Colonic mucosa (tissue), 4 donors: ENCODE measurements around the gene DTNBP1. TPM values are rescaled to one million over a fixed set of nuclear protein-coding genes. Genes with fewer than 3 reads are reported as not detected.

ENCODE experiments used
- DNase-seq: peaks from one replicate; pipeline ENCODE4 v3.0.0-alpha.2; 2020
- H3K27ac ChIP-seq: fragments of 200-600 bp; one replicate; pipeline ENCODE4 v1.8.0; 2021
- H3K27me3 ChIP-seq: fragments of 200-600 bp; one replicate; pipeline ENCODE4 v1.8.0; 2021
- H3K36me3 ChIP-seq: fragments of 200-600 bp; one replicate; pipeline ENCODE4 v1.8.0; 2021
- H3K4me1 ChIP-seq: fragments of 200-600 bp; one replicate; pipeline ENCODE4 v1.8.0; 2021; ENCODE audit warnings: mild to moderate bottlenecking
- H3K4me3 ChIP-seq: fragments of 200-600 bp; one replicate; pipeline ENCODE4 v1.8.0; 2021
- H3K9ac ChIP-seq, 2 donors: one replicate each; pipeline ENCODE4 v1.7.0; 2013; ENCODE audit warnings: control low read depth in 2 of 2, low read depth in 2 of 2, low read length in 2 of 2
- H3K9me3 ChIP-seq: fragments of 200-600 bp; one replicate; pipeline ENCODE4 v1.8.0; 2021
- intact Hi-C: fragments of 100-400 bp; cut with DNase I; formaldehyde crosslinking; loops from one replicate; pipeline ENCODE4 v1.14.1; 2022
- total RNA-seq, 2 donors: library from RNA; stranded (reverse); fragmentation: NEBNext Ultra II Directional in 1 of 2; extraction: Animal tissue kit (Norgen Biotek cat#: 25700) in 1 of 2; gene quantifications; one replicate each; pipeline ENCODE4 v1.2.1, GENCODE V29; 2021
- TF ChIP-seq, protein P1 (sequence below): fragments of 200-600 bp; IDR thresholded peaks from one replicate; pipeline ENCODE4 v1.8.0; 2022; ENCODE audit warnings: antibody characterized with exemption, mild to moderate bottlenecking
- donor health status: healthy.
- donor health status: DM: no; HTN: no; CAD: no.
- donor health status: DM: no; HTN: no; CAD: no.

Gene DTNBP1
- total RNA-seq, 2 donors from 2014 or later: 17.4 to 22.0 TPM

DNA sequence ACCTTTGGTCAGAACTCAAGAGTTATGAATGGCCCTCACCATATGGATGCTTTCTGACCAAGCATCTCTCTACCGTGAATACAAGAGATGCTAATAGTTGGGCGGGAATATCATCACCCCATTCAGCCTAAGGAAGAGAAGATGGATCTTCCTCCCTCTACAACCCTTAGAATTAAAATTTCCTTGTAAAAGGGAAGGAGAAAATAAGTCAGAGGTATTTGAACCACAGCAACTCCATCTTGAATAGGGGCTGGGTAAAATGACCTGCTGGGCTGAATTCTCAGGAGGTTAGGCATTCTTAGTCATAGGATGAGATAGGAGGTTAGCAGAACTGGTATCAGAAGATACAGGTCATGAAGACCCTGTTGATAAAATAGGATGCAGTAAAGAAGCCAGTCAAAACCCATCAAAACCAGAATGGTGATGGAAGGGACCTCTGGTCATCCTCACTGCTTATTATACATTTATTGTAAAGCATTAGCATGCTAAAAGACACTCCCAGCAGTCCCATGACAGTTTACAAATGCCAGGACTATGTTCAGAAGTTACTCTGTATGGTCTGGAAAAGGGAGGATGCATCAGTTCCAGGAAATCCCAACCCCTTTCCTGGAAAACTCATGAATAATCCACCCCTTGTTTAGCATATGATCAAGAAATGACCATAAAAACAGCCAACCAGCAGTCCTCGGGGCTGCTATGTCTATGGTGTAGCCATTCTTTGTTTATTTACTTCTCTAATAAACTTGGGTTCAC, 101.2 kb downstream of the DTNBP1 start:
- TF ChIP-seq, protein P1, sequence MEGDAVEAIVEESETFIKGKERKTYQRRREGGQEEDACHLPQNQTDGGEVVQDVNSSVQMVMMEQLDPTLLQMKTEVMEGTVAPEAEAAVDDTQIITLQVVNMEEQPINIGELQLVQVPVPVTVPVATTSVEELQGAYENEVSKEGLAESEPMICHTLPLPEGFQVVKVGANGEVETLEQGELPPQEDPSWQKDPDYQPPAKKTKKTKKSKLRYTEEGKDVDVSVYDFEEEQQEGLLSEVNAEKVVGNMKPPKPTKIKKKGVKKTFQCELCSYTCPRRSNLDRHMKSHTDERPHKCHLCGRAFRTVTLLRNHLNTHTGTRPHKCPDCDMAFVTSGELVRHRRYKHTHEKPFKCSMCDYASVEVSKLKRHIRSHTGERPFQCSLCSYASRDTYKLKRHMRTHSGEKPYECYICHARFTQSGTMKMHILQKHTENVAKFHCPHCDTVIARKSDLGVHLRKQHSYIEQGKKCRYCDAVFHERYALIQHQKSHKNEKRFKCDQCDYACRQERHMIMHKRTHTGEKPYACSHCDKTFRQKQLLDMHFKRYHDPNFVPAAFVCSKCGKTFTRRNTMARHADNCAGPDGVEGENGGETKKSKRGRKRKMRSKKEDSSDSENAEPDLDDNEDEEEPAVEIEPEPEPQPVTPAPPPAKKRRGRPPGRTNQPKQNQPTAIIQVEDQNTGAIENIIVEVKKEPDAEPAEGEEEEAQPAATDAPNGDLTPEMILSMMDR: no peak
- no peaks in the 10 kb centered on the region for H3K4me1 ChIP-seq
- no peaks in the 10 kb centered on the region for H3K27me3 ChIP-seq
- intact Hi-C loops: no loop called here
- no peaks in the 10 kb centered on the region for H3K36me3 ChIP-seq
- no peak overlapping the region for H3K4me3 ChIP-seq
- DNase-seq: no peak
- H3K9ac ChIP-seq: no peak overlapping the region
- no peaks in the 10 kb centered on the region for H3K9me3 ChIP-seq
- H3K27ac ChIP-seq: no peak overlapping the region

DNA sequence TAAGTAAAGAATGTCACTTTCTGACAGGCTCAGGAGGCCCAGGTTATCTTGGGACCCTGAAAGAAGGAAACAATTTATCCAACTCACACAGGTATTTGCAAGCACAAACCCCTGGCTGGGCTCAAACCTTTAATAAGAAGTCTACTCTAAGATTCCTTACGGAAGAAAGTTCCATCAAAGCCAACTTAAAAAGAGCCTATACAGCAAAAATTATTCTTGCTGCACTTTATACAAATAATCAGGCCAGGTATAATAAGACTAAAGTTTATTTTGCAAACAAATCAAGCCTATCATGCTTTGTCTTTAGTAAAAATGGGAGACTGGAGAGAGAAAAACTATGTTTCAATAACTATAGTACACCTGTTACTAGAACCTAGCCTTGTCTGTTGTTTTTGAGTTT, 102.1 kb downstream of the DTNBP1 start:
- intact Hi-C loops: no loop called here
- TF ChIP-seq, protein P1: no peak
- DNase-seq: no peak
- H3K27ac ChIP-seq: no peak overlapping the region
- no peaks in the 10 kb centered on the region for H3K4me1 ChIP-seq
- no peaks in the 10 kb centered on the region for H3K27me3 ChIP-seq
- no peaks in the 10 kb centered on the region for H3K36me3 ChIP-seq
- no peaks in the 10 kb centered on the region for H3K9me3 ChIP-seq
- no peak overlapping the region for H3K4me3 ChIP-seq
- no peak overlapping the region for H3K9ac ChIP-seq

DNA sequence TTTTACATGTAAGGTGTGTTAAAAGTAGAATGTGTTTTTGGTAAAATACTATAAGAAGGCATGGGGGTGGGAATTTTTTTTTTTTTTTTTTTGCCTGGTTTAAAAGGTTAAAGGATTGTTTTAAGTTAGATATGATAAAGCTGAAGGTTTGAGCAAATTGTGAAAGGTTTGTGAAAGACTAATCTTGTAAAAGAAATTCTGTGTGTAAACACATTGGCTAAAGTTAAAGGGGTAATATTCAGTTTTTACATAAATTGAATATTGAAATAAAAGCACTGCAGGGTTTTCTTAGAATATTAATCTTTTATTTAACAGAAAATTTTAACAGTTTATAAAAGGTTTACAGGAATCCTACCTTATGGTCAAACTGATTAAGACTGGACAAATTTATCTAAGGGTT, 105.7 kb downstream of the DTNBP1 start:
- TF ChIP-seq, protein P1: no peak
- DNase-seq: no peak
- H3K9me3 ChIP-seq: no peaks in the 10 kb centered on the region
- no peak overlapping the region for H3K9ac ChIP-seq
- H3K27ac ChIP-seq: no peak overlapping the region
- no peaks in the 10 kb centered on the region for H3K27me3 ChIP-seq
- no peak overlapping the region for H3K4me3 ChIP-seq
- H3K4me1 ChIP-seq: no peaks in the 10 kb centered on the region
- no peaks in the 10 kb centered on the region for H3K36me3 ChIP-seq
- intact Hi-C loops: no loop called here

DNA sequence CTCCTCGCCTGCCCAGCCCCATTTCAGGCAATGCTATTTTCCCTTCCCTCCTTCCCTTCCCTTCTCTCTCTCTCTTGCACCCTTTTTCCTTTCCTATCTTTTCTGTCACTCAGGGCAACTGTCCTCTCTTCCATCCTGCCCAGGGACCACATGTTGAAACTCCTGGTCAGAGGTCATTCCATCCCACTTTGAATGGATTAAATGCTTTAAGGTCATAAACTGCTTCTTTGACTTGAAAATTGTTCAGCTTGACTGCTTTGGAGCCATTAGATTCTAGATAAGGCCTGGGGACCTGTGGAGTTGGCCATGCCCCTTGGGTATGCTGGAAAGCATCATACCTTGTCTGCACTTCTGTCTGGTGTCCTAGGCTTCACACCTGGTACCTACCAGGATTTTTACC, 106.1 kb downstream of the DTNBP1 start:
- H3K9me3 ChIP-seq: no peaks in the 10 kb centered on the region
- H3K4me3 ChIP-seq: no peak overlapping the region
- DNase-seq: no peak
- H3K4me1 ChIP-seq: no peaks in the 10 kb centered on the region
- no peaks in the 10 kb centered on the region for H3K27me3 ChIP-seq
- no peak overlapping the region for H3K9ac ChIP-seq
- no peaks in the 10 kb centered on the region for H3K36me3 ChIP-seq
- TF ChIP-seq, protein P1: no peak
- intact Hi-C loops: no loop called here
- H3K27ac ChIP-seq: no peak overlapping the region

DNA sequence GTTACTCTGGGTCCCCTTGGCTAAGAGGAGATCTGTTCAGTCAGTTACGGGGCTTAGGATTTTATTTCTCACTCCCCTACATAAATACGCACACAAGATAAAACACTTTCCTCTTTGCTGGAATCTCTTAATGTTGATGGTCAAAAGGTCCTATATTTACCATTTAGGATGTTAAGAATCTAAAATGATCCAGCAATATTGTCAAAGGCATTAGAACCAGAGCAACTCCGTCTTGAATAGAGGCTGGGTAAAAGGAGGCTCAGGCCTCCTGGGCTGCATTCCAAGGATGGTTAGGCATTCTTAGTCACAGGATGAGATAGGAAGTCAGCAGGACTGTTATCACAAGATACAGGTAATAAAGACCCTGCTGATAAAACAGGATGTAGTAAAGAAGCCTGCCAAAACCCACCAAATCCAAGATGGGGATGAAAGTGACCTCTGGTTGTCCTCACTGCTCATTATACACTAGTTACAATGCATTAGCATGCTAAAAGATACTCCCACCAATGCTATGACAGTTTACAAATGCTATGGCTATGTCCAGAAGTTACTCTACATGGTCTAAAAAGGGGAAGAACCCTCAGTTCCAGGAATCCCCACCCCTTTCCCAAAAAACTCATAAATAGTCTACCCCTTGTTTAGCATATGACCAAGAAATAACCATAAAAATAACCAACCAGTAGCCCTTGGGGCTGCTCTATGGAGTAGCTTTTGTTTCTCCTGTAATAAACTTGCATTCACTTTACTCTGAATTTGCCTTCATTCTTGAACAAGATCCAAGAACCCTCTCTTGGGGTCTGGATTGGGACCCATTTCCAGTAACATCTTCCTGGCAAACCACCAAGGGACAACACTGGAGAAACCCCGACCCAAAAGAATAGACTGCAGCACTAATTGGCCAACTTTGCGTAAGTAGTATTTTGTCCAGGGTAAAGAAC, 107.5 kb downstream of the DTNBP1 start:
- Histone ChIP-seq H3K4me3 (no peak overlapping the region), H3K9me3 (no peaks in the 10 kb centered on the region), H3K36me3 (no peaks in the 10 kb centered on the region), H3K4me1 (no peaks in the 10 kb centered on the region), H3K27me3 (no peaks in the 10 kb centered on the region), H3K9ac (no peak overlapping the region), H3K27ac (no peak overlapping the region)
- TF ChIP-seq, protein P1: no peak
- no peak for DNase-seq
- intact Hi-C loops: no loop called here
